B cell (primary cell): ENCODE measurements around the gene PHF13. TPM values are rescaled to one million over a fixed set of nuclear protein-coding genes. Genes with fewer than 3 reads are reported as not detected.

ENCODE experiments used
- ATAC-seq: fragments of 200-7000 bp; cut with Tn5 transposase; one replicate; pipeline ENCODE4 v1.10.0; 2021; ENCODE audit warnings: low read depth, mild to moderate bottlenecking, moderate number of reproducible peaks, moderate library complexity
- CTCF ChIA-PET: fragments of 350-600 bp; sonication (Branson Sonifier 250); formaldehyde crosslinking; loops from one replicate; lab custom pipeline; 2021; ENCODE audit warnings: antibody characterized with exemption, inconsistent platforms; lab: Charles Lee
- POLR2A ChIA-PET: fragments of 350-600 bp; sonication (Branson Sonifier 250); formaldehyde crosslinking; loops from one replicate; lab custom pipeline; 2021; ENCODE audit warnings: antibody characterized with exemption; lab: Charles Lee
- DNase-seq: peaks from one replicate; pipeline ENCODE4 v3.0.0; 2013
- H2AFZ ChIP-seq: 2 replicates; pipeline ENCODE4 v1.6.1; 2012; ENCODE audit warnings: mild to moderate bottlenecking, low read depth, low read length; ENCODE audit not compliant: insufficient read depth, poor library complexity, severe bottlenecking
- H3K27ac ChIP-seq, 2 donors: 1 replicate in 1 of 2; 2 replicates in 1 of 2; pipeline ENCODE4 v1.5.1; 2012 to 2013; ENCODE audit warnings: low read length in 2 of 2, mild to moderate bottlenecking in 2 of 2, moderate library complexity in 1 of 2
- H3K27me3 ChIP-seq, 4 experiments: fragments of 200-600 bp in 1 of 4; sonication (generic) in 1 of 4; replicated peaks in 1 of 4; 1 replicate in 2 of 4; 2 replicates in 2 of 4; pipeline versions ENCODE4 v1.6.1 to v1.7.0; 2013 to 2016; ENCODE audit warnings: low read length in 3 of 4, mild to moderate bottlenecking in 2 of 4, mixed read lengths in 1 of 4, moderate library complexity in 1 of 4; ENCODE audit not compliant: insufficient read depth in 4 of 4, control insufficient read depth in 3 of 4; ENCODE audit errors: control extremely low read depth in 1 of 4
- H3K36me3 ChIP-seq, 2 experiments: replicated peaks in 1 of 2; 1 replicate in 1 of 2; 2 replicates in 1 of 2; pipeline versions ENCODE4 v1.6.1 to v1.7.1; 2013; ENCODE audit warnings: low read length in 1 of 2; ENCODE audit not compliant: insufficient read depth in 2 of 2, control insufficient read depth in 1 of 2; ENCODE audit errors: control extremely low read depth in 1 of 2, extremely low read depth in 1 of 2
- H3K4me1 ChIP-seq, 2 donors: fragments of 200-600 bp in 1 of 2; sonication (generic) in 1 of 2; 1 replicate in 1 of 2; 2 replicates in 1 of 2; pipeline versions ENCODE4 v1.5.1 to v1.6.1; 2013 to 2017; ENCODE audit warnings: low read length in 2 of 2; ENCODE audit not compliant: control insufficient read depth in 2 of 2, insufficient read depth in 2 of 2
- H3K4me2 ChIP-seq: replicated peaks from 2 replicates; pipeline ENCODE3; 2012; ENCODE audit warnings: mild to moderate bottlenecking, low read depth, low read length; ENCODE audit not compliant: poor library complexity, severe bottlenecking
- H3K4me3 ChIP-seq, 5 experiments: fragments of 200-600 bp in 1 of 5; sonication (generic) in 1 of 5; 1 replicate in 3 of 5; 2 replicates in 2 of 5; pipeline versions ENCODE4 v1.5.1 to v1.7.0; 2011 to 2016; ENCODE audit warnings: low read length in 4 of 5, mild to moderate bottlenecking in 4 of 5, low read depth in 2 of 5, control low read depth in 1 of 5, moderate library complexity in 1 of 5; ENCODE audit not compliant: insufficient read depth in 1 of 5; ENCODE audit errors: control extremely low read depth in 1 of 5, extremely low read depth in 1 of 5
- H3K79me2 ChIP-seq: fragments of 200-600 bp; sonication (generic); one replicate; pipeline ENCODE4 v1.6.0; 2016; ENCODE audit warnings: low read length; ENCODE audit not compliant: control insufficient read depth, insufficient read depth
- H3K9ac ChIP-seq: fragments of 200-600 bp; sonication (generic); 2 replicates; pipeline ENCODE4 v1.6.1; 2017; ENCODE audit warnings: mild to moderate bottlenecking, low read length, moderate library complexity
- H3K9me3 ChIP-seq, 3 donors: one replicate each; pipeline versions ENCODE4 v1.6.1 to v1.7.1; 2013; ENCODE audit warnings: low read length in 2 of 3; ENCODE audit not compliant: control insufficient read depth in 2 of 3, insufficient read depth in 1 of 3; ENCODE audit errors: control extremely low read depth in 1 of 3
- H4K20me1 ChIP-seq: 2 replicates; pipeline ENCODE4 v1.6.0; 2012; ENCODE audit warnings: mild to moderate bottlenecking, low read length; ENCODE audit not compliant: insufficient read depth, control insufficient read depth, poor library complexity, severe bottlenecking
- H3K27ac Mint-ChIP-seq: one replicate; pipeline ENCODE4 v1.8.0; 2021; ENCODE audit warnings: mixed read lengths
- H3K27me3 Mint-ChIP-seq: one replicate; pipeline ENCODE4 v1.8.0; 2021; ENCODE audit warnings: mixed read lengths
- H3K4me1 Mint-ChIP-seq: one replicate; pipeline ENCODE4 v1.8.0; 2021; ENCODE audit warnings: mixed read lengths
- H3K4me3 Mint-ChIP-seq: one replicate; pipeline ENCODE4 v1.8.0; 2021; ENCODE audit warnings: mixed read lengths
- H3K9me3 Mint-ChIP-seq: one replicate; pipeline ENCODE4 v1.8.0; 2022; ENCODE audit warnings: mixed read lengths; ENCODE audit not compliant: insufficient read depth
- EZH2 ChIP-seq: IDR thresholded peaks from 2 replicates; pipeline ENCODE4 v1.6.1; 2012; ENCODE audit warnings: borderline replicate concordance, low read depth, mild to moderate bottlenecking, moderate library complexity, low read length; ENCODE audit not compliant: insufficient read depth, poor library complexity, severe bottlenecking
- WGBS: methylation state at CpG from one replicate; pipeline ENCODE4 v1.1.5; 2013; ENCODE audit warnings: missing lambda C conversion rate; ENCODE audit not compliant: insufficient coverage; 5-methylcytosine and 5-hydroxymethylcytosine counted together
- intact Hi-C: fragments of 100-400 bp; cut with micrococcal nuclease; formaldehyde crosslinking; loops from one replicate; pipeline ENCODE4 v1.10.0; 2022
- polyA plus RNA-seq: library from polyadenylated mRNA; depleted of rRNA; stranded (reverse); fragments of >200 nt; gene quantifications from 2 replicates; pipeline ENCODE4 v1.2.3, GENCODE V29; 2012
- total RNA-seq, 2 donors: library from RNA; stranded (reverse); fragments of 120-200 nt in 1 of 2; gene quantifications; 1 replicate in 1 of 2; 2 replicates in 1 of 2; pipeline versions ENCODE4 v1.2.3 to v1.2.4, GENCODE V29; 2013 to 2022
- TF ChIP-seq, protein P1 (sequence below): fragments of 200-600 bp; IDR thresholded peaks from one replicate; pipeline ENCODE4 v1.8.0; 2022; ENCODE audit warnings: antibody characterized with exemption, mild to moderate bottlenecking

Gene PHF13
- total and polyA plus RNA-seq, 2 donors (not counting 1 experiment from before 2014, with no cell fraction given), result 5.3 to 11.0 TPM

DNA sequence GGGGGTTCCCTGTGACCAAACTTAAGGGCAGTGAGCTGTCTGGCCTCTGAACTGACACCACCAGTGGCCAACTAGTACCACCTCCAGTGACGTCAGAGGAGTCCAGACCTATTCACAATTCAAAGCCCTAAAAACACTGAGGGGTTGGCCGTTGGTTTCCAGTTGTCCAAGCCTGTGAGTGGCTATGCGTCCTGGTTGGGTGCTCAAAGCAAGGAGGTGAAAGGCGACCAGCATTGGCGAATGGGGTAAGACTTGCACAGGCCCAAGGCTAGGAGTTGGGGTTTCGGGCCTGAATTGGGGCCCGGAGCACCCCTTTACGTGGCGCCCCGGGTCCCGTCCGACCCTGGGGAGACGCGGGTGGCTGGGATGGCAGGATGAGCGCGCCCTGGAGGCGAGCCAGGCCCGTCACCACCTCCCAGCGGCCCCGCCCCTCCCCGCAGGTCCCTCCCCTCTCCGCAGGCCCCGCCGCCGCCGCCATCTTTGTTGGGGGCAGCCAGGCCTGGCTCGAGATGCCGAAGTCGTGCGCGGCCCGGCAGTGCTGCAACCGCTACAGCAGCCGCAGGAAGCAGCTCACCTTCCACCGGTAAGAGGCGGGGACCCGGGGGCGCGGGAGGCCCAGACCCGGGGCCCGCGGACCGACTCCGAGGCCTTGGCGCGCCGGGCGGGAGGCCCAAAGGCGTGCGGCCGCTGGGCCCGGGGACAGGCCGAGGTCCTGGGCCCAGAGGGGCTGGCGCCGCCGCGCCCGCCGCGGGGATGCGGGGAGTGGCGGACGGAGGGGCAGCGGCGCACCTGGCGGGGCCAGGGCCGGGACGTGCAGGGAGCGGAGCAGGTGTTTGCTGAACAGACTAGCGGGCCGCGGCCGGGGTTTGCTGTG, 11.4 kb downstream of the PHF13 start, which contains the start of gene THAP3:
Gene THAP3 (plus strand): TSS at position 159 of the 874 bp plus-strand sequence. CDS start 351 bp downstream, at position 510.
- Histone ChIP-seq H3K4me2 (peak within 1 kb of the TSS; percentile 84), H3K79me2 (peaks cover 46% of the 10 kb centered on the region), H3K27ac (peak within 1 kb of the TSS in 1 of 2 donors; percentile 27), H3K4me3 (peak within 1 kb of the TSS; percentile 61 to 80 (median 62)), H3K36me3 (peaks cover 3 to 26% of the 10 kb centered on the region in 2 experiments), H3K9me3 (no peaks in the 10 kb centered on the region), H2AFZ (peak within 1 kb of the TSS; percentile 78), H3K27me3 (no peaks in the 10 kb centered on the region), H3K4me1 (peaks cover 13 to 32% of the 10 kb centered on the region in 2 donors), H4K20me1 (peaks cover 38% of the 10 kb centered on the region), H3K9ac (peak within 1 kb of the TSS; percentile 72)
- peak; percentile 98 for ATAC-seq
- H3K27me3 Mint-ChIP-seq, result no peaks in the 10 kb centered on the region
- POLR2A ChIA-PET, result interaction anchor here (0.7 to 1.6 kb wide), 3 partner anchors 11 to 40 kb away, joined by 3 to 8 read pairs (median 4); partner anchors contain the start of gene PHF13
- CTCF ChIA-PET, result interaction anchor here (0.6 to 2.5 kb wide), 4 partner anchors 21 to 67 kb away, joined by 3 to 16 read pairs (median 4); partner anchors contain the start of gene KLHL21
- intact Hi-C loops, result loop anchor here (1.0 to 5.0 kb wide), 6 partner anchors 12 to 426 kb away; partner anchors contain the start of genes DNAJC11, KLHL21, NOL9 and PHF13
- DNase-seq, result peak; percentile 92
- H3K4me3 Mint-ChIP-seq, result peak within 1 kb of the TSS; percentile 93
- peak within 1 kb of the TSS; percentile 81 for H3K27ac Mint-ChIP-seq
- WGBS, result 2% methylated on average over 72 of the region's 73 CpGs
- peaks cover 31% of the 10 kb centered on the region for H3K4me1 Mint-ChIP-seq
- TF ChIP-seq, protein P1, sequence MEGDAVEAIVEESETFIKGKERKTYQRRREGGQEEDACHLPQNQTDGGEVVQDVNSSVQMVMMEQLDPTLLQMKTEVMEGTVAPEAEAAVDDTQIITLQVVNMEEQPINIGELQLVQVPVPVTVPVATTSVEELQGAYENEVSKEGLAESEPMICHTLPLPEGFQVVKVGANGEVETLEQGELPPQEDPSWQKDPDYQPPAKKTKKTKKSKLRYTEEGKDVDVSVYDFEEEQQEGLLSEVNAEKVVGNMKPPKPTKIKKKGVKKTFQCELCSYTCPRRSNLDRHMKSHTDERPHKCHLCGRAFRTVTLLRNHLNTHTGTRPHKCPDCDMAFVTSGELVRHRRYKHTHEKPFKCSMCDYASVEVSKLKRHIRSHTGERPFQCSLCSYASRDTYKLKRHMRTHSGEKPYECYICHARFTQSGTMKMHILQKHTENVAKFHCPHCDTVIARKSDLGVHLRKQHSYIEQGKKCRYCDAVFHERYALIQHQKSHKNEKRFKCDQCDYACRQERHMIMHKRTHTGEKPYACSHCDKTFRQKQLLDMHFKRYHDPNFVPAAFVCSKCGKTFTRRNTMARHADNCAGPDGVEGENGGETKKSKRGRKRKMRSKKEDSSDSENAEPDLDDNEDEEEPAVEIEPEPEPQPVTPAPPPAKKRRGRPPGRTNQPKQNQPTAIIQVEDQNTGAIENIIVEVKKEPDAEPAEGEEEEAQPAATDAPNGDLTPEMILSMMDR, result peak; percentile 57
- no peak for TF ChIP-seq EZH2
- no peaks in the 10 kb centered on the region for H3K9me3 Mint-ChIP-seq
